VCaP (cell line): ENCODE measurements around the gene CLCNKB.
"Not testable (repeated sequence)": the region's sequence is repeated elsewhere in the genome, so short reads cannot be mapped to it uniquely, and the experiment has no call there.

ENCODE experiments used
- H3K27ac ChIP-seq: fragments of 450-650 bp; 2 replicates; pipeline ENCODE4 v1.5.1; 2017
- TF ChIP-seq, protein P1 (sequence below): fragments of 450-650 bp; conservative IDR thresholded peaks from 2 replicates; pipeline ENCODE4 v1.5.1; 2017; ENCODE audit warnings: mild to moderate bottlenecking, moderate library complexity

The CLCNKB gene

DNA sequence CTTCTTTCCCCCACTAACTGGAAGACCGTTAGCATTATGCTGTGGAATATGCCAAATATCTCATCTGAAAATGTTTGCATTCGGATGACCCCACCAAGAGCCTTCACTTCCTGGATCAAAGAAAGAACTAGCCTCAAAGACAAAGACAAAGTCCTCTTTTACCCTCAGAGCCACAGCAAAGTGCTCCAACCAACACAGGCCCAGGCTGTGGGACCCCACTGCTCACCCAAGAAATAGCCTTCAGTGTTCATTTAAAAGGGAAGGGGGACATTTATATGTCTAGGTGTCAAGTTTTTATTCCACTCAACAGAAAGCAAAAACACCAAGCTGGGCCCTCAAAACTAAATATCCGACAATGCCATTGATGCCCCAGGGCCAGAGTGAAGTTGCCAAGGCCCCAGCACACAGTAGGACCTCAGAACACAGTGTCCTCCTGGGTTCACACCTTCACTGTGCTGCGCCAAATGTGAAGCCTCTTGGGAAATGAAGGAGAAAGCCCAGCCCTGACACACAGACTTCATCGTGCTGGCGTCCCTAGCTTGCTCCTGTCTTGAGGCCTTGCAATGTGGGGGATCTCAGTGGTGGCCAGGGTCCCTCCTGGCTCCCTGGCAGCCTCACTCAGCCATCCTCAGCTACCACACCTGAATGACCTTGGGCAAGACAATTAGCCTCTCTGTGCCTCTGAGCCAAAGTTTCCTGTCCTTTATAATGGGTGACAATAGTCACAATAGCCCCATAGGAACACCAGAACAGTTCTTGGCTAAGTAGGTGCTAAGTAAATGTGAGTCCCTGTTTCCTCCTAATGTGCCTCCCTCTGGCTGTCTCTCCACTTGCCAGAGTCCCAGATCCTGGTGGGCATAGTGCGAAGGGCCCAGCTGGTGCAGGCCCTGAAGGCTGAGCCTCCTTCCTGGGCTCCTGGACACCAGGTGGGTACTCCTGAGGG is 11.3 kb downstream of the CLCNKB start:
- H3K27ac ChIP-seq: no peak overlapping the region

GRCh38 chr1:16055613-16056520 is 12.3 kb downstream of the CLCNKB start:
- TF ChIP-seq, protein P1, sequence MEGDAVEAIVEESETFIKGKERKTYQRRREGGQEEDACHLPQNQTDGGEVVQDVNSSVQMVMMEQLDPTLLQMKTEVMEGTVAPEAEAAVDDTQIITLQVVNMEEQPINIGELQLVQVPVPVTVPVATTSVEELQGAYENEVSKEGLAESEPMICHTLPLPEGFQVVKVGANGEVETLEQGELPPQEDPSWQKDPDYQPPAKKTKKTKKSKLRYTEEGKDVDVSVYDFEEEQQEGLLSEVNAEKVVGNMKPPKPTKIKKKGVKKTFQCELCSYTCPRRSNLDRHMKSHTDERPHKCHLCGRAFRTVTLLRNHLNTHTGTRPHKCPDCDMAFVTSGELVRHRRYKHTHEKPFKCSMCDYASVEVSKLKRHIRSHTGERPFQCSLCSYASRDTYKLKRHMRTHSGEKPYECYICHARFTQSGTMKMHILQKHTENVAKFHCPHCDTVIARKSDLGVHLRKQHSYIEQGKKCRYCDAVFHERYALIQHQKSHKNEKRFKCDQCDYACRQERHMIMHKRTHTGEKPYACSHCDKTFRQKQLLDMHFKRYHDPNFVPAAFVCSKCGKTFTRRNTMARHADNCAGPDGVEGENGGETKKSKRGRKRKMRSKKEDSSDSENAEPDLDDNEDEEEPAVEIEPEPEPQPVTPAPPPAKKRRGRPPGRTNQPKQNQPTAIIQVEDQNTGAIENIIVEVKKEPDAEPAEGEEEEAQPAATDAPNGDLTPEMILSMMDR: peak; percentile 96
- no peak overlapping the region; the same call in 1 of the 2 replicates for H3K27ac ChIP-seq

More for the DNA sequence above, 11.3 kb downstream of the CLCNKB start:
- TF ChIP-seq, protein P1: no peak

DNA sequence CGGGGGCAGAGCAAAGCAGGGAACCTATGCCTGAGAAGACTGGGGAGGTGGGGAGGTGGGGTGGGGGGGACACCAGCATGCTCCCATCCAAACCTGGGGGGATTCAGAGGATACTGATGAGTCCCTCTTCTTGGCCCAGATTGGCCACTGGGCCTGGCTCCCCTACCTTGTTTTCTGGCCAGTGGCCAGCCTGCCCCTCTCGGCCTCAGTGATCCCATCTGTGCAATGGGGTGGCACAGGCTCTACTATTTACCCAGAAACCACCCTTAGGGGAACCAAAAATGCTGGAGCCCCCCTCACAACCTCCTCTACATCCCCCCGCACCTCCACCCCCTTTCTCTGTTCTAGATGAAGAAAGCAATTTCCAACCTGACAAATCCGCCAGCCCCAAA is 12.9 kb downstream of the CLCNKB start:
- not testable (repeated sequence) for H3K27ac ChIP-seq

DNA sequence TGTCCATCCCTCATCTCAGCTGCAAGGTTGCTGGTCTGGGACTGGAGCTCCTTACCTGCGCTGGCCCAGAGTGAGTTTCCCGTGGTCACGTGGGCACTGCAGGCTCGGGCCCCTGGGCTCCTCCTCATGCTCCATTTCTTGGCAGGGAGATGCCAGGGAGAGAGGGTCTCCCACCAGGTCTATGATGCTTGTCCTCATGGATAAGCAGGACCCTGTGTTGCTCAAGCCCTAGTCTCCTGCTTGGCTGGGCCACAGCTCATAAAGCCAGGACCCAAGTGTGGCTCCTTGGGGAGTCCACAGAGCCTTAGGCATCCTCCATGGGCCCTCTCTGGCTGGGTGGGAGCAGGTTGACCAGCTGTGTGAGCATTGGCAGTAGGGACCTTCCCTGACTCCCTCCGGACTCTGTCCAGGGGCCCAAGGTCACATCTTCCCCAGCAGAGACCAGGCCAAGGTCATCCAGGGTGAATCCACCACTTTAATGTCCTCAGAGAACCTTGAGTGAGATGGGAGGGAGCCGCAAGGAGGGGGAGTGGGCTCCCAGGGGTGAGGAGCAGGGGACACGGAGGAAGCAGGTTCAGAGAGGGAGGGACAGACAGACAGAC is 13.8 kb downstream of the CLCNKB start:
- H3K27ac ChIP-seq: not testable (repeated sequence)

- H3K27ac ChIP-seq: not testable (repeated sequence)
These were observed 15.0 kb downstream of the CLCNKB start for GRCh38 chr1:16058394-16059120.

DNA sequence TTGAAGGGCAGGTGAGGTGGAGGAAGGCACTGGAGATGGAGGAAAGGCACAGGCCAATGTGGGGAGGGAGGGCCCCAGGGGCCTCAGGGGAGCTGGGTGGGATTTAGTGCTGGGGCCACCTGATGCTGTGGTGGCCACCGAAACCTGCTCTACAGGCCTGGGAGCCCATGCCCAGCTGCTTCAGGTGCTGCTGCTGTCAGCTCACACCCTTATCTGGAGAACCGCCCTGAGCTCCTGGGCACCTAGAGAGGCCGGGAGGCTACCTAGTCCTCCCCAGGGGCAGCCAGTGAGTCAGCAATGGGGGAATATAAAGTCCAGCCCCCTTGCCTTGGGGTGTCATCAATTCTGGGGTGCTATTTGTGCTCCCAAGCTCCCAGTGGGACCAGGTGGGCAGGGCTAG is 17.7 kb downstream of the CLCNKB start:
- TF ChIP-seq, protein P1: no peak
- no peak overlapping the region for H3K27ac ChIP-seq

DNA sequence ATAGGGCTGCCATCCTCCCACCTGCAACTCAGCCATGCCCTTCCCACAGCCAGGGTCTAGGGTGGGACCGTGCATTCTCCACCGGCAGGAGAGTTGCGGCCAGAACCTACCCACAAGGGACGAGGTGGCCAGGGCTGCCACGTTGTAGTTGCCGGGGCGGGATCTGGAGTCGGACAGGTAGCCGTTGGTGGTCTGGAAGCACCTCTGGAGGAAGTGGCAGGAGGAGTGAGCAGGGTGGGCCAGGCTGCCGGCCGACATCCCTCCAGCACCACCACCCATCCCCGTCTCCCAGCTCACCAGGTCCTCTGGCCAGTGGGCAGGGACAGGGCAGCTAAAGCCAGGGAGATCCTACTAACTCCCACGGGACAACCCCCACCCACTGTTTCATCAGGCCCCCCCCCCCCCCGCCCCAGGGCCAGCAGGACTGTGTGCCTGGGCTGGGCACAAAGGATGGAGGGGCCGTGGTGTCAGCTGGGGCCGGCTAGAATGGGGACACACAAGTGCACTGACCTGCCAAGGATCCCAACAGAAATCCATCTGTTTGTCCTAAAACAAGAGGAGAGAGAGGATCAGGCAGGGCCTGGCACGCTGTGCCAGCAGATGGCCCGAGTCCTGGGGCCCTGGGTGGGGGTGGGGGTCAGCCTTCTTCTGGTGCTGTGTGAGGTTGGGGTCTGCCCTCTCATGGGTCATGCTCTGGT is 18.6 kb downstream of the CLCNKB start:
- not testable (repeated sequence) for H3K27ac ChIP-seq

DNA sequence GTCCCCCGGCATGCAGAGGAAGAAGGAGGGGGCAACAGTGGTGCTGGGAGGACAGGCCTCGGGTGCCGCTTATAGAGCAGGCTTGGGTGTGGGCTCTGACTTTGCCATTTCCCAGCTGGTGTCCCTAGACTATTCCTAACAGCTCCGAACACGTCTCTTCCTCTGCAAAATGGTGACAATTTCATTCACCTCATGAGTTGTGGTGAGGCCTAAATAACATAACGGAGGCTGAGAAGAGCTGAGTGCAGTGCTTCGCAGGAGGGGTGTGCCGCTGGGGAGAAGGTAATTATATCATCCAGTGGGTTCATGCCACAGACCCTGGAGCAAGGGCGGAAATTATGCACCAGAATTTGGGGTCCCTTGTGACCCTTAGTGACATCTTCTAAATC is 19.1 kb downstream of the CLCNKB start:
- not testable (repeated sequence) for H3K27ac ChIP-seq

DNA sequence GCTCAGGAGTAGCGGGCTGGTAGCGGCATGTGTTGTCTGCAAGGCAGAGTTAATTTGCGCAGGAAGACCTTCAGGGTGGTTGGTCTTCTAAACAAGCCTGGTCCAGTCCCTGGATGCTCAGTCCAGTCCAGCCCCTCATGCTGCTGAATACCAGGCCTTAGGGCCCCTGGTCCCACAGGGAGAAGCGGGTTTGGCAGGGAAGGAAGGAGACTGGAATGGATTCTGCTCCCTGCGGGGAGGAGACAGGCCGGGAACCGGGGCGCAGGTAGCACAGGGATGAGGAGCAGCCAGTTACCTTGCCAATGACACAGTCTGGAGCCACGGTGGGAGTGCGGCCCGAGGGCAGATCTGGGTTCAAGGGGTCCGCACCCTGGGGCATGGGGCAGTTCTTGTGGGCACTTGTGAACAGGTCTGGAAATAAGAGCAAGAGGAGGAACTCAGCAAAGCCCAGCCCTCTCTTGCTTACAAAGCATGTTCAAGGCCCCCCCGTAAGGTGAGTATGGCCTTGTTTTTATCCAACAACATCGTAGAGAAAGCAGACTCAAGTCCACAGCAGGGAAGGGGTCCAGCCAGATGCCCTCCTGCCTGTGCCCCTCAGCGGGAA is 19.7 kb downstream of the CLCNKB start:
- TF ChIP-seq, protein P1: no peak
- H3K27ac ChIP-seq: no peak overlapping the region
